Common myeloid progenitor, CD34-positive (primary cell): ENCODE measurements around the gene PRSS27.

Experiments
- CTCF ChIA-PET: fragments of 350-600 bp; sonication (Branson Sonifier 250); formaldehyde crosslinking; loops from one replicate; lab custom pipeline; 2021; ENCODE audit warnings: antibody characterized with exemption; lab: Charles Lee
- POLR2A ChIA-PET: fragments of 350-600 bp; sonication (Branson Sonifier 250); formaldehyde crosslinking; loops from one replicate; lab custom pipeline; 2021; ENCODE audit warnings: antibody characterized with exemption; lab: Charles Lee
- DNase-seq, 3 donors: peaks; one replicate each; pipeline versions ENCODE4 v3.0.0 to v3.0.0-alpha.2; 2013
- H3K27ac ChIP-seq, 2 experiments: 1 replicate in 1 of 2; 2 replicates in 1 of 2; pipeline ENCODE4 v1.7.0; 2013; ENCODE audit warnings: inconsistent platforms in 2 of 2, low read length in 2 of 2, mild to moderate bottlenecking in 2 of 2, low read depth in 1 of 2, moderate library complexity in 1 of 2; ENCODE audit not compliant: severe bottlenecking in 2 of 2, insufficient read depth in 1 of 2, poor library complexity in 1 of 2
- H3K27me3 ChIP-seq, 5 experiments: replicated peaks in 2 of 5; 1 replicate in 3 of 5; 2 replicates in 2 of 5; pipeline versions ENCODE4 v1.6.1 to v1.7.0; 2013; ENCODE audit warnings: low read length in 4 of 5, mild to moderate bottlenecking in 2 of 5, moderate library complexity in 2 of 5, inconsistent platforms in 1 of 5; ENCODE audit not compliant: insufficient read depth in 5 of 5, control insufficient read depth in 4 of 5
- H3K36me3 ChIP-seq, 4 experiments: 1 replicate in 2 of 4; 2 replicates in 2 of 4; pipeline versions ENCODE4 v1.6.1 to v1.7.0; 2013; ENCODE audit warnings: low read length in 3 of 4, control low read depth in 1 of 4, mild to moderate bottlenecking in 1 of 4; ENCODE audit not compliant: control insufficient read depth in 4 of 4, insufficient read depth in 4 of 4
- H3K4me1 ChIP-seq, 4 experiments: 1 replicate in 3 of 4; 2 replicates in 1 of 4; pipeline versions ENCODE4 v1.6.1 to v1.7.1; 2013; ENCODE audit warnings: low read length in 3 of 4, mild to moderate bottlenecking in 3 of 4, control low read depth in 1 of 4, inconsistent platforms in 1 of 4, moderate library complexity in 1 of 4; ENCODE audit not compliant: control insufficient read depth in 4 of 4, insufficient read depth in 4 of 4; ENCODE audit errors: control extremely low read depth in 1 of 4
- H3K4me3 ChIP-seq, 7 experiments: 1 replicate in 4 of 7; 2 replicates in 3 of 7; pipeline versions ENCODE4 v1.5.1 to v1.7.0; 2013; ENCODE audit warnings: mild to moderate bottlenecking in 7 of 7, low read length in 6 of 7, moderate library complexity in 6 of 7, inconsistent platforms in 2 of 7, low read depth in 2 of 7, control low read depth in 1 of 7; ENCODE audit not compliant: insufficient read depth in 4 of 7, control insufficient read depth in 1 of 7; ENCODE audit errors: extremely low read depth in 1 of 7
- H3K9me3 ChIP-seq, 5 experiments: 1 replicate in 4 of 5; 2 replicates in 1 of 5; pipeline versions ENCODE4 v1.6.1 to v1.7.1; 2013; ENCODE audit warnings: low read length in 4 of 5, mild to moderate bottlenecking in 2 of 5, inconsistent platforms in 1 of 5, low read depth in 1 of 5, moderate library complexity in 1 of 5; ENCODE audit not compliant: control insufficient read depth in 4 of 5, insufficient read depth in 2 of 5; ENCODE audit errors: control extremely low read depth in 1 of 5
- WGBS: methylation state at CpG from one replicate; pipeline ENCODE4 v1.1.5; 2013; ENCODE audit not compliant: insufficient coverage; 5-methylcytosine and 5-hydroxymethylcytosine counted together

PRSS27 gene

GRCh38 chr16:2713985-2714774, 5.8 kb downstream of the PRSS27 start:
- peaks cover 0 to 38% (median 30%) of the 10 kb centered on the region in 4 experiments for H3K4me1 ChIP-seq
- peaks cover 0 to 8% (median 1%) of the 10 kb centered on the region in 4 experiments for H3K36me3 ChIP-seq
- no peak for DNase-seq
- no peaks in the 10 kb centered on the region for H3K27me3 ChIP-seq
- CTCF ChIA-PET, result no interaction called here
- WGBS, result 95% methylated on average over 20 of the region's 28 CpGs
- H3K9me3 ChIP-seq, result no peaks in the 10 kb centered on the region
- POLR2A ChIA-PET, result no interaction called here
- H3K27ac ChIP-seq, result no peak overlapping the region
- no peak overlapping the region for H3K4me3 ChIP-seq

DNA sequence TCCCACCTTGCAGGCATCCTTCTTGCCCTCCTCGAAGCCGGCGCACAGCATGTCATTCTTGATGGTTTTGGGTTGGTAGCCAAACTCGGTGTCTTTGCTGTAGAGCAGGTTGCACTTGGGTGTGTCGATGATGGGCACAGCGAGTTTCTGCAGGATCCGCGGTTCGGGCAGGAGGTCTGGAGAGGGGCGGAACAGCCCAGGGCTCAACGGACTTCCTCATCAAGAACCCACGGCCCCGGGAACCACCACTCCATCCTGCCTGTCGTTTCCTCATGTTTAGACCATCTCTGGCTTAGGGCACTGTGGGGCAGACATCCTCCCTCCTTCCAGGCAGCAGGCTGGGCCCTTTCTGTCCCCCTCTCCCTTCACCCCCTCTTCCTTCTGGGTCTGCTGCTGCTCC, 6.5 kb downstream of the PRSS27 start:
- Histone ChIP-seq H3K27me3 (no peaks in the 10 kb centered on the region), H3K9me3 (no peaks in the 10 kb centered on the region), H3K4me1 (peaks cover 0 to 37% (median 30%) of the 10 kb centered on the region in 4 experiments), H3K27ac (no peak overlapping the region), H3K36me3 (peaks cover 0 to 14% (median 2%) of the 10 kb centered on the region in 4 experiments), H3K4me3 (peak overlapping the region in 1 of 7 experiments; percentile 11)
- CTCF ChIA-PET, result no interaction called here
- WGBS, result 35% methylated on average over 14 of the region's 14 CpGs
- POLR2A ChIA-PET, result no interaction called here
- DNase-seq, result peak in 2 of 3 donors; percentile 38 to 44

- WGBS, result 91% methylated on average over 20 of the region's 21 CpGs
- CTCF ChIA-PET, result no interaction called here
- Histone ChIP-seq H3K27ac (no peak overlapping the region), H3K27me3 (no peaks in the 10 kb centered on the region), H3K9me3 (no peaks in the 10 kb centered on the region), H3K4me3 (no peak overlapping the region), H3K4me1 (peaks cover 0 to 30% (median 23%) of the 10 kb centered on the region in 4 experiments), H3K36me3 (peaks cover 0 to 23% (median 9%) of the 10 kb centered on the region in 4 experiments)
- POLR2A ChIA-PET, result no interaction called here
- DNase-seq, result no peak
Observed at GRCh38 chr16:2712546-2712945, 7.5 kb downstream of the PRSS27 start.

DNA sequence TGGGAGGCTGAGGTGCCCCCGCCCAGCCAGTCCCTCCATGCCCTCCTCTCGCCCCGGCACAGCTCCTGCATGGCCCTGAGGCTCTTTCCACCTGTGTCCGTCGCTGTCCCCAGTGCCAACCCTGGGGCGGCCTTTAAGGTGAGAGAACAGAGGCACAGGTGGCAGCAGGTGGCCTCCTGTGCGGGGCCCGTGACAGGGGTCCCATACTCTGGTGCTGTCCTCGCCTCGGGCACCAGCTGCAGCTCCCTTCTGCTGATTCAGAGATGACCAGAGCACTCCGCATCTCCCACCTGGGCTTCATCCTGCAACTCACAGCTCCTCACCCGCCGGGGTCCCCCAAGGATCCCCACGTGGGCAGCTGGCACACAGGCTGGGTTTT, 8.0 kb downstream of the PRSS27 start:
- DNase-seq, result no peak
- peaks cover 0 to 25% (median 18%) of the 10 kb centered on the region in 4 experiments for H3K4me1 ChIP-seq
- H3K4me3 ChIP-seq, result no peak overlapping the region
- no peak overlapping the region for H3K27ac ChIP-seq
- H3K9me3 ChIP-seq, result no peaks in the 10 kb centered on the region
- H3K27me3 ChIP-seq, result no peaks in the 10 kb centered on the region
- POLR2A ChIA-PET, result no interaction called here
- peaks cover 0 to 28% (median 12%) of the 10 kb centered on the region in 4 experiments for H3K36me3 ChIP-seq
- CTCF ChIA-PET, result no interaction called here
- 96% methylated on average over 10 of the region's 14 CpGs for WGBS

- no peak overlapping the region for H3K27ac ChIP-seq
- no peak for DNase-seq
- WGBS, result 87% methylated on average over 20 of the region's 22 CpGs
- H3K4me1 ChIP-seq, result peaks cover 0 to 20% (median 16%) of the 10 kb centered on the region in 4 experiments
- H3K9me3 ChIP-seq, result no peaks in the 10 kb centered on the region
- H3K4me3 ChIP-seq, result no peak overlapping the region
- peaks cover 0 to 33% (median 13%) of the 10 kb centered on the region in 4 experiments for H3K36me3 ChIP-seq
- no peaks in the 10 kb centered on the region for H3K27me3 ChIP-seq
- POLR2A ChIA-PET, result no interaction called here
- CTCF ChIA-PET, result interaction anchor here (1.2 kb wide), 1 partner anchor 24 kb away, joined by 3 read pairs; no protein-coding TSS in a partner anchor
Observed at GRCh38 chr16:2711370-2712062, 8.5 kb downstream of the PRSS27 start.

DNA sequence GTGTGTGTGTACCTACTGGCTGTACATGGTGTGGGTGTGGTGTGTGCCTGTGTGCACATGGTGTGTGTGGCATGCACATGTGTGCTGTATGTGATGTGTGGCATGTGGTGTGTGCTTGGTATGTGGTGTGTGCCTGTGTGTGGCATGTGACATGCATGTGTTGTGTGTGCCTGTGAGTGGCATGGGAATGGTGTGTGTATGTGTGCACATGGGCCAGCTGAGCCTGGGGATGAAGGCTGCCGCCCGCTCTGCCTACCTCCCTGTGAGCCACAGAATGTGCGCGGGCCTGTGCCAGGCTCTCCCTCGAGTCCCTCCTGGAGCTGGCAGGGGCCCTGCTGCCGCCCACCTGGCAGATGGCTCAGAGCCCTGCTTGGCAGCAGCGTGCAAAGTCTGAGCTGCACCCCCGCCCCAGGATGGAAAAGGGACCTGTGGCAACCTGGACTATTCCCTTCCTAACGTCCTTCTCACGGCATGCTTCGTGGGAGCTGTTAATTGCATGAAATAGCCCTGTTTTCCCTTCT, 9.3 kb downstream of the PRSS27 start:
- CTCF ChIA-PET, result interaction anchor here (1.2 kb wide), 1 partner anchor 24 kb away, joined by 3 read pairs; no protein-coding TSS in a partner anchor
- DNase-seq, result no peak
- WGBS, result 93% methylated on average over 7 of the region's 11 CpGs

More for the DNA sequence above, 9.3 kb downstream of the PRSS27 start:
- Histone ChIP-seq H3K4me3 (no peak overlapping the region), H3K4me1 (peaks cover 0 to 15% (median 10%) of the 10 kb centered on the region in 4 experiments), H3K27ac (no peak overlapping the region), H3K27me3 (no peaks in the 10 kb centered on the region), H3K36me3 (peaks cover 0 to 40% (median 17%) of the 10 kb centered on the region in 4 experiments), H3K9me3 (no peaks in the 10 kb centered on the region)
- POLR2A ChIA-PET, result no interaction called here
